Liver (tissue), 10 donors: ENCODE results near the gene HCFC1R1. TPM values are rescaled to one million over a fixed set of nuclear protein-coding genes. Genes with fewer than 3 reads are reported as not detected.

Source experiments
- DNase-seq: peaks from one replicate; pipeline ENCODE4 v3.0.0-alpha.2; 2017; ENCODE audit warnings: low spot score
- H3K27ac ChIP-seq, 2 donors: one replicate each; pipeline ENCODE4 v1.7.0; 2013; ENCODE audit warnings: inconsistent platforms in 2 of 2, low read length in 2 of 2, control low read depth in 1 of 2, low read depth in 1 of 2, mild to moderate bottlenecking in 1 of 2
- H3K27me3 ChIP-seq, 4 donors: one replicate each; pipeline versions ENCODE4 v1.6.1 to v1.7.0; 2013; ENCODE audit warnings: low read length in 3 of 4, inconsistent platforms in 1 of 4, mild to moderate bottlenecking in 1 of 4, moderate library complexity in 1 of 4; ENCODE audit not compliant: control insufficient read depth in 4 of 4, insufficient read depth in 4 of 4
- H3K36me3 ChIP-seq, 4 donors: one replicate each; pipeline versions ENCODE4 v1.6.1 to v1.7.0; 2013; ENCODE audit warnings: low read length in 3 of 4, mild to moderate bottlenecking in 3 of 4, low read depth in 1 of 4, moderate library complexity in 1 of 4; ENCODE audit not compliant: control insufficient read depth in 4 of 4, insufficient read depth in 3 of 4
- H3K4me1 ChIP-seq, 4 donors: one replicate each; pipeline versions ENCODE4 v1.6.1 to v1.7.0; 2013; ENCODE audit warnings: low read length in 3 of 4, mild to moderate bottlenecking in 3 of 4, moderate library complexity in 1 of 4; ENCODE audit not compliant: control insufficient read depth in 4 of 4, insufficient read depth in 4 of 4
- H3K4me3 ChIP-seq, 3 donors: one replicate each; pipeline versions ENCODE4 v1.6.1 to v1.7.0; 2013; ENCODE audit warnings: low read length in 3 of 3, control low read depth in 1 of 3, low read depth in 1 of 3, mild to moderate bottlenecking in 1 of 3
- H3K9ac ChIP-seq, 2 donors: one replicate each; pipeline ENCODE4 v1.7.0; 2013; ENCODE audit warnings: low read length in 2 of 2, mild to moderate bottlenecking in 2 of 2, moderate library complexity in 2 of 2, control low read depth in 1 of 2, low read depth in 1 of 2
- H3K9me3 ChIP-seq, 4 donors: one replicate each; pipeline versions ENCODE4 v1.6.1 to v1.7.0; 2013; ENCODE audit warnings: low read length in 3 of 4; ENCODE audit not compliant: control insufficient read depth in 4 of 4
- FOXA1 ChIP-seq: IDR thresholded peaks from 2 replicates; pipeline ENCODE4 v1.6.1; 2016; ENCODE audit warnings: antibody characterized with exemption
- FOXA2 ChIP-seq: IDR thresholded peaks from 2 replicates; pipeline ENCODE4 v1.6.1; 2016; ENCODE audit warnings: antibody characterized with exemption
- GABPA ChIP-seq, 2 donors: IDR thresholded peaks in 1 of 2; conservative IDR thresholded peaks in 1 of 2; 2 replicates each; pipeline ENCODE4 v1.6.1; 2016; ENCODE audit warnings: antibody characterized with exemption in 2 of 2, mild to moderate bottlenecking in 1 of 2, moderate library complexity in 1 of 2
- HNF4A ChIP-seq, 2 donors: conservative IDR thresholded peaks; 2 replicates each; pipeline ENCODE4 v1.6.1; 2016; ENCODE audit warnings: antibody characterized with exemption in 2 of 2, mild to moderate bottlenecking in 2 of 2
- HNF4G ChIP-seq: IDR thresholded peaks from 2 replicates; pipeline ENCODE4 v1.6.1; 2016; ENCODE audit warnings: antibody characterized with exemption
- JUND ChIP-seq, 2 donors: IDR thresholded peaks; 2 replicates each; pipeline ENCODE4 v1.6.1; 2016; ENCODE audit warnings: antibody characterized with exemption in 2 of 2
- MAX ChIP-seq: IDR thresholded peaks from 2 replicates; pipeline ENCODE4 v1.6.1; 2016; ENCODE audit warnings: antibody characterized with exemption
- RXRA ChIP-seq, 2 donors: IDR thresholded peaks; 2 replicates each; pipeline ENCODE4 v1.6.1; 2017 to 2018; ENCODE audit warnings: antibody characterized with exemption in 2 of 2, mild to moderate bottlenecking in 1 of 2
- TAF1 ChIP-seq: conservative IDR thresholded peaks from 2 replicates; pipeline ENCODE4 v1.6.1; 2016; ENCODE audit warnings: antibody characterized with exemption, mild to moderate bottlenecking
- YY1 ChIP-seq: IDR thresholded peaks from 2 replicates; pipeline ENCODE4 v1.6.1; 2016; ENCODE audit warnings: antibody characterized with exemption, mild to moderate bottlenecking
- ZBTB33 ChIP-seq: IDR thresholded peaks from 2 replicates; pipeline ENCODE4 v1.6.1; 2016; ENCODE audit warnings: antibody characterized with exemption
- WGBS: extraction: QIAGEN DNeasy Blood & Tissue Kit; methylation state at CpG from one replicate; pipeline ENCODE4 v1.1.7; 2013; 5-methylcytosine and 5-hydroxymethylcytosine counted together
- polyA plus RNA-seq, 2 donors: library from polyadenylated mRNA; stranded (reverse) in 1 of 2; unstranded in 1 of 2; fragments of 200-250 nt in 1 of 2; fragments of >200 nt in 1 of 2; fragmentation: Nextera tagmentation in 1 of 2; extraction: Ambion mirVana in 1 of 2; gene quantifications; one replicate each; pipeline versions ENCODE4 v1.2.1 to v1.2.3, GENCODE V29; 2013 to 2015
- small RNA-seq: library from RNA; depleted of rRNA; stranded (forward); fragments of <200 nt; gene quantifications from one replicate; pipeline ENCODE3, GENCODE V24; 2014
- total RNA-seq, 2 donors: library from RNA; depleted of rRNA; stranded (reverse); fragments of >200 nt; gene quantifications; one replicate each; pipeline ENCODE4 v1.2.3, GENCODE V29; 2014
- TF ChIP-seq, protein P1 (sequence below): IDR thresholded peaks from 2 replicates; pipeline ENCODE4 v1.6.1; 2016; ENCODE audit warnings: antibody characterized with exemption, mild to moderate bottlenecking
- TF ChIP-seq, protein P2 (sequence below): fragments of 150-350 bp; IDR thresholded peaks from 2 replicates; pipeline ENCODE4 v1.5.1; 2017; ENCODE audit warnings: improper control_type of control experiment, low read depth, low read length; ENCODE audit not compliant: missing input control
- donor health status: healthy.
- donor health status: healthy.
- donor health status: healthy.
- donor health status: healthy.
- donor health status: healthy.

Gene HCFC1R1
- total and polyA plus RNA-seq, 4 donors: 1.4 to 17.6 (median 9.2) TPM

DNA sequence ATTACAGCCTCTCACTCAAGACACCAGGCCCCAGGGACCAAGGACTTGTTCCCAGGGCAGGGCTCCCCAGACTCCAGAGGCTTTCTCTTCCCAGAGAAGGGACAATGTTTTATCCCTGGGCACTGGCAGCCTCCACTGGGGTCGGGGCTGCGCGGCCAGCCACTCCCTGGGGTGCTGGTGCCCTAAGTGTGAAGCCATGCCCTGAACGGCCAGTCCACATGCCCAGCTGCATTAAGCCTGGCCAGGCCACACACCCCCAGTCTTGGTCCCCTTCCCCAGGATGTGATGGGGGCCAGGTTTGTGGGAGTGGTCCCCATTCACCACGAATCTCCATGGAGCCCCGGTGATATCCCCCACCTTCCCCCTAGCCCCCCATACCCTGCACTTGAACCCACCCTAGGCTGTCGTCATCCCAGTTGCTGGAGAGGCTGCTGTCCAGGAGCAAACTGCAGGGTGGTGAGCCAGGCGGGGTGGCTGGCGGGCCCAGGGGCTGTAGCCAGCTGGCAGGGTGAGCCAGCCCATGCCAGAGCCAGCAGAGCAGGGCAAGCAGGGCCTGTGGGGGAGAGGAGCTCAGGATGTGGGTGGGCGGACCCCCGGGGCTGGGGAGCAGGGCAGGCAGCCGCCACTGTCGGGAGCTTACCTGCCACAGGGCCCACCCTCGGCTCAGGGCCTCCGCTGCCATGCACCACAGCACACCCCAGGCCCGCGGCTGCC lies 50.0 kb downstream of the HCFC1R1 start:
- Histone ChIP-seq H3K9me3 (no peaks in the 10 kb centered on the region), H3K27me3 (no peaks in the 10 kb centered on the region), H3K36me3 (no peaks in the 10 kb centered on the region), H3K9ac (no peak overlapping the region), H3K4me1 (peaks cover 8 to 33% (median 19%) of the 10 kb centered on the region in 4 donors), H3K27ac (no peak overlapping the region), H3K4me3 (no peak overlapping the region)
- no peak for DNase-seq
- TF ChIP-seq JUND (IDR thresholded peaks at IDR 0.05) (no peak), HNF4A (conservative IDR thresholded peaks at IDR 0.05) (no peak), FOXA1 (no peak), MAX (no peak), FOXA2 (no peak), RXRA (IDR thresholded peaks at IDR 0.05) (no peak), HNF4G (no peak)
- TF ChIP-seq, protein P1, sequence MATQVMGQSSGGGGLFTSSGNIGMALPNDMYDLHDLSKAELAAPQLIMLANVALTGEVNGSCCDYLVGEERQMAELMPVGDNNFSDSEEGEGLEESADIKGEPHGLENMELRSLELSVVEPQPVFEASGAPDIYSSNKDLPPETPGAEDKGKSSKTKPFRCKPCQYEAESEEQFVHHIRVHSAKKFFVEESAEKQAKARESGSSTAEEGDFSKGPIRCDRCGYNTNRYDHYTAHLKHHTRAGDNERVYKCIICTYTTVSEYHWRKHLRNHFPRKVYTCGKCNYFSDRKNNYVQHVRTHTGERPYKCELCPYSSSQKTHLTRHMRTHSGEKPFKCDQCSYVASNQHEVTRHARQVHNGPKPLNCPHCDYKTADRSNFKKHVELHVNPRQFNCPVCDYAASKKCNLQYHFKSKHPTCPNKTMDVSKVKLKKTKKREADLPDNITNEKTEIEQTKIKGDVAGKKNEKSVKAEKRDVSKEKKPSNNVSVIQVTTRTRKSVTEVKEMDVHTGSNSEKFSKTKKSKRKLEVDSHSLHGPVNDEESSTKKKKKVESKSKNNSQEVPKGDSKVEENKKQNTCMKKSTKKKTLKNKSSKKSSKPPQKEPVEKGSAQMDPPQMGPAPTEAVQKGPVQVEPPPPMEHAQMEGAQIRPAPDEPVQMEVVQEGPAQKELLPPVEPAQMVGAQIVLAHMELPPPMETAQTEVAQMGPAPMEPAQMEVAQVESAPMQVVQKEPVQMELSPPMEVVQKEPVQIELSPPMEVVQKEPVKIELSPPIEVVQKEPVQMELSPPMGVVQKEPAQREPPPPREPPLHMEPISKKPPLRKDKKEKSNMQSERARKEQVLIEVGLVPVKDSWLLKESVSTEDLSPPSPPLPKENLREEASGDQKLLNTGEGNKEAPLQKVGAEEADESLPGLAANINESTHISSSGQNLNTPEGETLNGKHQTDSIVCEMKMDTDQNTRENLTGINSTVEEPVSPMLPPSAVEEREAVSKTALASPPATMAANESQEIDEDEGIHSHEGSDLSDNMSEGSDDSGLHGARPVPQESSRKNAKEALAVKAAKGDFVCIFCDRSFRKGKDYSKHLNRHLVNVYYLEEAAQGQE: no peak
- WGBS: 92% methylated on average over 17 of the region's 17 CpGs

GRCh38 chr16:2973093-2973492 lies 50.6 kb downstream of the HCFC1R1 start:
- no peak overlapping the region for H3K4me3 ChIP-seq
- 89% methylated on average over 5 of the region's 5 CpGs for WGBS
- no peaks in the 10 kb centered on the region for H3K9me3 ChIP-seq
- H3K36me3 ChIP-seq: no peaks in the 10 kb centered on the region
- DNase-seq: no peak
- no peak overlapping the region for H3K9ac ChIP-seq
- TF ChIP-seq TAF1: no peak
- no peak for TF ChIP-seq ZBTB33
- no peak for TF ChIP-seq HNF4A (conservative IDR thresholded peaks at IDR 0.05)
- TF ChIP-seq, protein P2, sequence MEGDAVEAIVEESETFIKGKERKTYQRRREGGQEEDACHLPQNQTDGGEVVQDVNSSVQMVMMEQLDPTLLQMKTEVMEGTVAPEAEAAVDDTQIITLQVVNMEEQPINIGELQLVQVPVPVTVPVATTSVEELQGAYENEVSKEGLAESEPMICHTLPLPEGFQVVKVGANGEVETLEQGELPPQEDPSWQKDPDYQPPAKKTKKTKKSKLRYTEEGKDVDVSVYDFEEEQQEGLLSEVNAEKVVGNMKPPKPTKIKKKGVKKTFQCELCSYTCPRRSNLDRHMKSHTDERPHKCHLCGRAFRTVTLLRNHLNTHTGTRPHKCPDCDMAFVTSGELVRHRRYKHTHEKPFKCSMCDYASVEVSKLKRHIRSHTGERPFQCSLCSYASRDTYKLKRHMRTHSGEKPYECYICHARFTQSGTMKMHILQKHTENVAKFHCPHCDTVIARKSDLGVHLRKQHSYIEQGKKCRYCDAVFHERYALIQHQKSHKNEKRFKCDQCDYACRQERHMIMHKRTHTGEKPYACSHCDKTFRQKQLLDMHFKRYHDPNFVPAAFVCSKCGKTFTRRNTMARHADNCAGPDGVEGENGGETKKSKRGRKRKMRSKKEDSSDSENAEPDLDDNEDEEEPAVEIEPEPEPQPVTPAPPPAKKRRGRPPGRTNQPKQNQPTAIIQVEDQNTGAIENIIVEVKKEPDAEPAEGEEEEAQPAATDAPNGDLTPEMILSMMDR: no peak
- no peak for TF ChIP-seq GABPA (IDR thresholded peaks at IDR 0.05 in 1 of 2, conservative IDR thresholded peaks at IDR 0.05 in 1 of 2)
- no peak for TF ChIP-seq JUND (IDR thresholded peaks at IDR 0.05)
- TF ChIP-seq YY1: no peak
- peaks cover 11 to 35% (median 24%) of the 10 kb centered on the region in 4 donors for H3K4me1 ChIP-seq
- H3K27ac ChIP-seq: no peak overlapping the region
- peaks cover 0 to 2% (median 0%) of the 10 kb centered on the region in 4 donors for H3K27me3 ChIP-seq

Small RNA genes lying within 50 kb of the gene (small RNA-seq; reads per million reads assigned to genes)
- not detected for gene LINC00514

Other genes starting within 250 kb of the HCFC1R1 start
- gene ELOB, start 246.7 kb downstream of the HCFC1R1 start, total RNA-seq: 100 to 1,000 TPM; 114 to 395 TPM
- 100 to 1,000 TPM; 252 to 374 TPM for gene ELOB, start 246.7 kb downstream of the HCFC1R1 start, polyA plus RNA-seq
- not detected for gene PRSS33, start 236.4 kb downstream of the HCFC1R1 start, total RNA-seq
- not detected for gene PRSS33, start 236.4 kb downstream of the HCFC1R1 start, polyA plus RNA-seq
- gene PRSS41, start 225.5 kb downstream of the HCFC1R1 start, total RNA-seq: not detected
- not detected for gene PRSS41, start 225.5 kb downstream of the HCFC1R1 start, polyA plus RNA-seq
- gene PRSS21, start 206.7 kb downstream of the HCFC1R1 start, total RNA-seq: 1 to 10 TPM in 1 of 2 donors, not detected in 1; 1.0 TPM
- under 1 TPM; 0.18 to 0.26 TPM for gene PRSS21, start 206.7 kb downstream of the HCFC1R1 start, polyA plus RNA-seq
- under 1 TPM; 0.33 to 0.79 TPM for gene ZG16B, start 193.6 kb downstream of the HCFC1R1 start, total RNA-seq
- under 1 TPM; 0.24 to 0.53 TPM for gene ZG16B, start 193.6 kb downstream of the HCFC1R1 start, polyA plus RNA-seq
- gene PRSS22, start 165.8 kb downstream of the HCFC1R1 start, total RNA-seq: 1 to 10 TPM in 1 of 2 donors, not detected in 1; 1.1 TPM
- gene PRSS22, start 165.8 kb downstream of the HCFC1R1 start, polyA plus RNA-seq: under 1 TPM; 0.23 to 0.32 TPM
- gene FLYWCH2, start 140.7 kb downstream of the HCFC1R1 start, total RNA-seq: 10 to 100 TPM in 1 of 2 donors, 1 to 10 TPM in 1; 7.1 to 21.0 TPM
- 10 to 100 TPM in 1 of 2 donors, 1 to 10 TPM in 1; 4.9 to 10.2 TPM for gene FLYWCH2, start 140.7 kb downstream of the HCFC1R1 start, polyA plus RNA-seq
- 10 to 100 TPM in 1 of 2 donors, 1 to 10 TPM in 1; 6.2 to 12.2 TPM for gene FLYWCH1, start 112.0 kb downstream of the HCFC1R1 start, total RNA-seq
- gene FLYWCH1, start 112.0 kb downstream of the HCFC1R1 start, polyA plus RNA-seq: 1 to 10 TPM; 3.9 to 9.5 TPM
- not detected for gene KREMEN2, start 59.7 kb downstream of the HCFC1R1 start, total RNA-seq
- gene KREMEN2, start 59.7 kb downstream of the HCFC1R1 start, polyA plus RNA-seq: not detected
- 1 to 10 TPM in 1 of 2 donors, under 1 TPM in 1; 0.92 to 9.9 TPM for gene PAQR4, start 54.6 kb downstream of the HCFC1R1 start, total RNA-seq
- 1 to 10 TPM in 1 of 2 donors, under 1 TPM in 1; 0.63 to 3.0 TPM for gene PAQR4, start 54.6 kb downstream of the HCFC1R1 start, polyA plus RNA-seq
- gene PKMYT1, start 43.5 kb downstream of the HCFC1R1 start, total RNA-seq: 10 to 100 TPM in 1 of 2 donors, under 1 TPM in 1; 0.50 to 15.8 TPM
- gene PKMYT1, start 43.5 kb downstream of the HCFC1R1 start, polyA plus RNA-seq: 1 to 10 TPM; 1.7 to 3.4 TPM
- gene CLDN9, start 11.0 kb downstream of the HCFC1R1 start, total RNA-seq: under 1 TPM; 0.05 to 0.25 TPM
- under 1 TPM; 0.25 to 0.32 TPM for gene CLDN9, start 11.0 kb downstream of the HCFC1R1 start, polyA plus RNA-seq
- under 1 TPM in 1 of 2 donors, not detected in 1; 0.75 TPM for gene CLDN6, start 5.8 kb downstream of the HCFC1R1 start, total RNA-seq
- gene CLDN6, start 5.8 kb downstream of the HCFC1R1 start, polyA plus RNA-seq: not detected
- 1 to 10 TPM; 7.9 to 8.8 TPM for gene TNFRSF12A, start 3.6 kb downstream of the HCFC1R1 start, total RNA-seq
- 10 to 100 TPM in 1 of 2 donors, 1 to 10 TPM in 1; 9.4 to 35.5 TPM for gene TNFRSF12A, start 3.6 kb downstream of the HCFC1R1 start, polyA plus RNA-seq
- gene THOC6, start 93 bp upstream of the HCFC1R1 start, total RNA-seq: 10 to 100 TPM; 12.6 to 14.8 TPM
- 10 to 100 TPM; 10.8 TPM for gene THOC6, start 93 bp upstream of the HCFC1R1 start, polyA plus RNA-seq
- under 1 TPM in 1 of 2 donors, not detected in 1; 0.59 TPM for gene BICDL2, start 13.0 kb upstream of the HCFC1R1 start, total RNA-seq
- under 1 TPM; 0.15 to 0.33 TPM for gene BICDL2, start 13.0 kb upstream of the HCFC1R1 start, polyA plus RNA-seq
- gene MMP25, start 22.6 kb upstream of the HCFC1R1 start, total RNA-seq: 1 to 10 TPM in 1 of 2 donors, under 1 TPM in 1; 0.47 to 2.7 TPM
- gene MMP25, start 22.6 kb upstream of the HCFC1R1 start, polyA plus RNA-seq: 1 to 10 TPM in 1 of 2 donors, under 1 TPM in 1; 0.57 to 1.3 TPM
- 100 to 1,000 TPM in 1 of 2 donors, 1 to 10 TPM in 1; 8.6 to 328 TPM for gene IL32, start 41.7 kb upstream of the HCFC1R1 start, total RNA-seq
- 100 to 1,000 TPM in 1 of 2 donors, 10 to 100 TPM in 1; 93.4 to 300 TPM for gene IL32, start 41.7 kb upstream of the HCFC1R1 start, polyA plus RNA-seq
- not detected for gene ZSCAN10, start 75.4 kb upstream of the HCFC1R1 start, total RNA-seq
- gene ZSCAN10, start 75.4 kb upstream of the HCFC1R1 start, polyA plus RNA-seq: not detected
- gene ZNF205, start 88.6 kb upstream of the HCFC1R1 start, total RNA-seq: 1 to 10 TPM; 4.1 to 6.9 TPM
- gene ZNF205, start 88.6 kb upstream of the HCFC1R1 start, polyA plus RNA-seq: 1 to 10 TPM; 2.0 to 5.9 TPM
- 1 to 10 TPM; 1.9 to 4.5 TPM for gene ZNF213, start 111.1 kb upstream of the HCFC1R1 start, total RNA-seq
- gene ZNF213, start 111.1 kb upstream of the HCFC1R1 start, polyA plus RNA-seq: 1 to 10 TPM in 1 of 2 donors, under 1 TPM in 1; 0.56 to 1.6 TPM
- gene OR1F1, start 164.3 kb upstream of the HCFC1R1 start, total RNA-seq: not detected
- not detected for gene OR1F1, start 164.3 kb upstream of the HCFC1R1 start, polyA plus RNA-seq
- 1 to 10 TPM; 4.5 to 5.3 TPM for gene ZNF200, start 211.2 kb upstream of the HCFC1R1 start, total RNA-seq
- 1 to 10 TPM; 1.8 to 2.3 TPM for gene ZNF200, start 211.2 kb upstream of the HCFC1R1 start, polyA plus RNA-seq
- 1 to 10 TPM; 1.2 to 3.3 TPM for gene MEFV, start 232.7 kb upstream of the HCFC1R1 start, total RNA-seq
- under 1 TPM; 0.33 to 0.36 TPM for gene MEFV, start 232.7 kb upstream of the HCFC1R1 start, polyA plus RNA-seq